CD14-positive monocyte (primary cell): ENCODE measurements around the gene IRGC. TPM values are rescaled to one million over a fixed set of nuclear protein-coding genes. Genes with fewer than 3 reads are reported as not detected.

Experiments used
- DNase-seq, 3 donors: peaks; one replicate each; pipeline ENCODE4 v3.0.0-alpha.2; 2011 to 2022
- H2AFZ ChIP-seq: 2 replicates; pipeline ENCODE4 v1.6.0; 2012; ENCODE audit warnings: mild to moderate bottlenecking, low read depth, low read length, inconsistent platforms; ENCODE audit not compliant: insufficient read depth, poor library complexity, severe bottlenecking
- H3K27ac ChIP-seq, 2 donors: 1 replicate in 1 of 2; 2 replicates in 1 of 2; pipeline ENCODE4 v1.5.1; 2012 to 2013; ENCODE audit warnings: low read length in 2 of 2, control low read depth in 1 of 2, inconsistent platforms in 1 of 2, low read depth in 1 of 2, mild to moderate bottlenecking in 1 of 2
- H3K27me3 ChIP-seq, 2 donors: one replicate each; pipeline versions ENCODE4 v1.6.0 to v1.6.1; 2011 to 2013; ENCODE audit warnings: low read length in 2 of 2; ENCODE audit not compliant: control insufficient read depth in 2 of 2, insufficient read depth in 2 of 2
- H3K36me3 ChIP-seq, 2 donors: replicated peaks in 1 of 2; 1 replicate in 1 of 2; 2 replicates in 1 of 2; pipeline versions ENCODE4 v1.5.1 to v1.6.1; 2012 to 2013; ENCODE audit warnings: low read length in 2 of 2, control low read depth in 1 of 2, inconsistent platforms in 1 of 2, mild to moderate bottlenecking in 1 of 2; ENCODE audit not compliant: insufficient read depth in 2 of 2, control insufficient read depth in 1 of 2
- H3K4me1 ChIP-seq, 2 donors: 1 replicate in 1 of 2; 2 replicates in 1 of 2; pipeline versions ENCODE4 v1.5.1 to v1.6.1; 2012 to 2013; ENCODE audit warnings: low read length in 2 of 2, control low read depth in 1 of 2, inconsistent platforms in 1 of 2, mild to moderate bottlenecking in 1 of 2, moderate library complexity in 1 of 2; ENCODE audit not compliant: insufficient read depth in 2 of 2, control insufficient read depth in 1 of 2
- H3K4me2 ChIP-seq: replicated peaks from 2 replicates; pipeline ENCODE3; 2012; ENCODE audit warnings: low read length, moderate library complexity, mild to moderate bottlenecking; ENCODE audit not compliant: poor library complexity, severe bottlenecking; ENCODE audit errors: extremely low read depth
- H3K4me3 ChIP-seq, 3 experiments: fragments of 200-600 bp in 1 of 3; sonication (generic) in 1 of 3; replicated peaks in 1 of 3; 1 replicate in 2 of 3; 2 replicates in 1 of 3; pipeline ENCODE4 v1.5.1; 2011 to 2013; ENCODE audit warnings: low read length in 3 of 3, mild to moderate bottlenecking in 3 of 3, control low read depth in 2 of 3, low read depth in 2 of 3, inconsistent platforms in 1 of 3, moderate library complexity in 1 of 3
- H3K79me2 ChIP-seq: 2 replicates; pipeline ENCODE4 v1.6.0; 2012; ENCODE audit warnings: mild to moderate bottlenecking, control low read depth, inconsistent platforms, low read length, moderate library complexity; ENCODE audit not compliant: insufficient read depth
- H3K9ac ChIP-seq: 2 replicates; pipeline ENCODE4 v1.6.0; 2017; ENCODE audit warnings: low read length, mild to moderate bottlenecking; ENCODE audit not compliant: insufficient read depth, poor library complexity, severe bottlenecking
- H3K9me3 ChIP-seq, 2 donors: replicated peaks in 1 of 2; 1 replicate in 1 of 2; 2 replicates in 1 of 2; pipeline versions ENCODE4 v1.5.1 to v1.6.1; 2012 to 2013; ENCODE audit warnings: low read length in 2 of 2, control low read depth in 1 of 2; ENCODE audit not compliant: control insufficient read depth in 1 of 2, insufficient read depth in 1 of 2
- H4K20me1 ChIP-seq: 2 replicates; pipeline ENCODE4 v1.6.0; 2012; ENCODE audit warnings: mild to moderate bottlenecking, low read length, control low read depth, moderate library complexity; ENCODE audit not compliant: insufficient read depth
- H3K27ac Mint-ChIP-seq, 7 donors: one replicate each; pipeline ENCODE4 v1.8.0; 2020; ENCODE audit warnings: mild to moderate bottlenecking in 7 of 7, mixed read lengths in 7 of 7, moderate library complexity in 6 of 7, inconsistent platforms in 2 of 7
- H3K27me3 Mint-ChIP-seq, 3 donors: one replicate each; pipeline ENCODE4 v1.8.0; 2021 to 2022; ENCODE audit warnings: low read depth in 3 of 3, mild to moderate bottlenecking in 3 of 3, mixed read lengths in 3 of 3, moderate library complexity in 3 of 3, inconsistent platforms in 1 of 3
- H3K36me3 Mint-ChIP-seq, 2 donors: one replicate each; pipeline ENCODE4 v1.8.0; 2020; ENCODE audit warnings: mixed read lengths in 2 of 2, inconsistent platforms in 1 of 2, mild to moderate bottlenecking in 1 of 2
- H3K4me1 Mint-ChIP-seq: one replicate; pipeline ENCODE4 v1.8.0; 2020; ENCODE audit warnings: mild to moderate bottlenecking, mixed read lengths
- H3K4me3 Mint-ChIP-seq, 2 donors: one replicate each; pipeline ENCODE4 v1.8.0; 2020; ENCODE audit warnings: mild to moderate bottlenecking in 2 of 2, mixed read lengths in 2 of 2, moderate library complexity in 1 of 2
- H3K9me3 Mint-ChIP-seq, 7 donors: one replicate each; pipeline ENCODE4 v1.8.0; 2020 to 2022; ENCODE audit warnings: mixed read lengths in 7 of 7, mild to moderate bottlenecking in 6 of 7, moderate library complexity in 6 of 7, inconsistent platforms in 2 of 7
- WGBS: methylation state at CpG from one replicate; pipeline ENCODE4 v1.1.5; 2013; ENCODE audit warnings: missing lambda C conversion rate; ENCODE audit not compliant: insufficient coverage; 5-methylcytosine and 5-hydroxymethylcytosine counted together
- intact Hi-C, 2 donors: fragments of 100-400 bp; cut with micrococcal nuclease; formaldehyde crosslinking; loops; one replicate each; pipeline versions ENCODE4 v1.15.0 to v1.15.1; 2023
- polyA plus RNA-seq, 3 donors: library from polyadenylated mRNA; depleted of rRNA in 1 of 3; unstranded in 2 of 3; stranded (reverse) in 1 of 3; fragments of 300-500 nt in 2 of 3; fragments of >200 nt in 1 of 3; fragmentation: Illumina TruSeq in 2 of 3; gene quantifications; 1 replicate in 2 of 3; 2 replicates in 1 of 3; pipeline ENCODE4 v1.2.3, GENCODE V29; 2012 to 2021
- TF ChIP-seq, protein P1 (sequence below): fragments of 200-600 bp; IDR thresholded peaks from one replicate; pipeline ENCODE4 v1.8.0; 2022; ENCODE audit warnings: antibody characterized with exemption, mild to moderate bottlenecking

IRGC gene
- polyA plus RNA-seq, 3 donors = not detected

DNA sequence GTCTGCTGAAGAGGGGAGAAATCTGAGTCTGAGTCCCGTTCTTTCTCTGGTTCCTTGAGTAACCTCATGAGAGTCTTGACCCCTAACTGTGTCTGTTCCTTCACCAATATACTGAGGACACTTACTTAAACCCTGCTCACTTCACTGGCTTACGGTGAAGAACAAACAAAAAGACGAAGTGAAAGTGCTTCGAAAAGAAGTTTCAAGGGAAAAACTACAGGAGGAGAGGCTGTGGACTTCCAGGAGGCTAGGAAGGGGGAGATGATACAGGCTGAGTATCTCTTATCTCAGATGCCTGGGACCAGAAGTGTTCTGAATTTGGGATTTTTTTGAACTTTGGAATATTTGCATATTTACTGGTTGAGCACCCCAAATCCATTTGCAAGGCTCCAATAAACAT, 32.8 kb downstream of the IRGC start:
- Histone ChIP-seq H3K9me3 (no peaks in the 10 kb centered on the region), H3K4me3 (no peak overlapping the region), H3K9ac (no peak overlapping the region), H3K36me3 (peaks cover 59 to 72% of the 10 kb centered on the region in 2 donors), H3K79me2 (peaks cover 59% of the 10 kb centered on the region), H3K27me3 (no peaks in the 10 kb centered on the region), H2AFZ (no peak overlapping the region), H3K27ac (peak overlapping the region in 1 of 2 donors; percentile 3), H4K20me1 (peaks cover 23% of the 10 kb centered on the region), H3K4me2 (no peak overlapping the region), H3K4me1 (peaks cover 27 to 35% of the 10 kb centered on the region in 2 donors)
- H3K27me3 Mint-ChIP-seq = peaks cover 0 to 4% (median 0%) of the 10 kb centered on the region in 3 donors
- no peak for DNase-seq
- intact Hi-C loops = no loop called here
- peak overlapping the region in 1 of 7 donors; percentile 65 for H3K27ac Mint-ChIP-seq
- H3K4me1 Mint-ChIP-seq = peaks cover 40% of the 10 kb centered on the region
- H3K9me3 Mint-ChIP-seq = peaks cover 0 to 2% (median 0%) of the 10 kb centered on the region in 7 donors
- TF ChIP-seq, protein P1, sequence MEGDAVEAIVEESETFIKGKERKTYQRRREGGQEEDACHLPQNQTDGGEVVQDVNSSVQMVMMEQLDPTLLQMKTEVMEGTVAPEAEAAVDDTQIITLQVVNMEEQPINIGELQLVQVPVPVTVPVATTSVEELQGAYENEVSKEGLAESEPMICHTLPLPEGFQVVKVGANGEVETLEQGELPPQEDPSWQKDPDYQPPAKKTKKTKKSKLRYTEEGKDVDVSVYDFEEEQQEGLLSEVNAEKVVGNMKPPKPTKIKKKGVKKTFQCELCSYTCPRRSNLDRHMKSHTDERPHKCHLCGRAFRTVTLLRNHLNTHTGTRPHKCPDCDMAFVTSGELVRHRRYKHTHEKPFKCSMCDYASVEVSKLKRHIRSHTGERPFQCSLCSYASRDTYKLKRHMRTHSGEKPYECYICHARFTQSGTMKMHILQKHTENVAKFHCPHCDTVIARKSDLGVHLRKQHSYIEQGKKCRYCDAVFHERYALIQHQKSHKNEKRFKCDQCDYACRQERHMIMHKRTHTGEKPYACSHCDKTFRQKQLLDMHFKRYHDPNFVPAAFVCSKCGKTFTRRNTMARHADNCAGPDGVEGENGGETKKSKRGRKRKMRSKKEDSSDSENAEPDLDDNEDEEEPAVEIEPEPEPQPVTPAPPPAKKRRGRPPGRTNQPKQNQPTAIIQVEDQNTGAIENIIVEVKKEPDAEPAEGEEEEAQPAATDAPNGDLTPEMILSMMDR = no peak
- no peak overlapping the region for H3K4me3 Mint-ChIP-seq
- peaks cover 63 to 72% of the 10 kb centered on the region in 2 donors for H3K36me3 Mint-ChIP-seq
- no CpG with 5 or more reads among the region's 4 CpGs for WGBS

DNA sequence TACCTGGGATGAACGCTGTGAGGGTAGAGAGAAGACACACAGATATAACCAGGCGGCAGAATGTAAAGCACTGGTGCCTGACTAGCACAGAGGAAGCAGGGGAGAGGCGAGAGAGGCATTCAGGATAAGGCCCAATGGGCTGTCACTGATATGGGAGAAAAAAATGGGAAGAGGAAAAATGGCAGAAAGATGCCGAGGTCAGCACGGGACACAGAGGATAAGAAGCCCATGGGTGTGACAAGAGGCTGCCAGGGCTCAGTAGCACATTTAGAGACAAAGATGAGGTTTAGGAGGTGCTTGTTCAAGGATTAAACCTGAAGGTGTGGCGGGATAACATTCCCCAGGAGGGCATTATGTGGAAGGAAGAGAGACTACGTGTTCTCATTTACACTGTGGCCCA, 33.3 kb downstream of the IRGC start:
- H3K27ac Mint-ChIP-seq = peak overlapping the region in 4 of 7 donors; percentile 6 to 56 (median 22)
- 94% methylated on average over 6 of the region's 7 CpGs for WGBS
- Histone ChIP-seq H3K9me3 (no peaks in the 10 kb centered on the region), H3K36me3 (peaks cover 56 to 68% of the 10 kb centered on the region in 2 donors), H3K9ac (no peak overlapping the region), H2AFZ (no peak overlapping the region), H3K27me3 (no peaks in the 10 kb centered on the region), H4K20me1 (peaks cover 24% of the 10 kb centered on the region), H3K4me1 (peaks cover 27 to 35% of the 10 kb centered on the region in 2 donors), H3K27ac (no peak overlapping the region), H3K4me2 (no peak overlapping the region), H3K4me3 (no peak overlapping the region), H3K79me2 (peaks cover 59% of the 10 kb centered on the region)
- TF ChIP-seq, protein P1 = no peak
- H3K4me3 Mint-ChIP-seq = no peak overlapping the region
- H3K27me3 Mint-ChIP-seq = peaks cover 0 to 4% (median 0%) of the 10 kb centered on the region in 3 donors
- no peak for DNase-seq
- peaks cover 0 to 2% (median 0%) of the 10 kb centered on the region in 7 donors for H3K9me3 Mint-ChIP-seq
- H3K36me3 Mint-ChIP-seq = peaks cover 59 to 67% of the 10 kb centered on the region in 2 donors
- H3K4me1 Mint-ChIP-seq = peaks cover 40% of the 10 kb centered on the region
- intact Hi-C loops = no loop called here
